Measurements from ENCODE around the gene ZNF474.

The ZNF474 gene

GRCh38 chr5:122183098-122183787 is 53.9 kb downstream of the ZNF474 start:
- DNase-seq = no peak

GRCh38 chr5:122183788-122184170 is 54.4 kb downstream of the ZNF474 start:
- DNase-seq = no peak

GRCh38 chr5:122184676-122185255 is 55.4 kb downstream of the ZNF474 start:
- DNase-seq = no peak

GRCh38 chr5:122187426-122187825 is 58.1 kb downstream of the ZNF474 start:
- no peak for DNase-seq

- DNase-seq = no peak
Measured at GRCh38 chr5:122190156-122190555, 60.8 kb downstream of the ZNF474 start.

GRCh38 chr5:122192497-122193496 is 63.5 kb downstream of the ZNF474 start:
- DNase-seq = no peak

- DNase-seq = no peak
Measured at GRCh38 chr5:122195802-122196394, 66.6 kb downstream of the ZNF474 start.

- no peak for DNase-seq
Measured at GRCh38 chr5:122199146-122199545, 69.8 kb downstream of the ZNF474 start.

- DNase-seq = no peak
Measured at GRCh38 chr5:122200450-122200849, 71.1 kb downstream of the ZNF474 start.

GRCh38 chr5:122200865-122201264 is 71.5 kb downstream of the ZNF474 start:
- DNase-seq = no peak

GRCh38 chr5:122201365-122201764 is 72.0 kb downstream of the ZNF474 start:
- no peak for DNase-seq

GRCh38 chr5:122202952-122203351 is 73.6 kb downstream of the ZNF474 start:
- no peak for DNase-seq

Data from activated T-cell treated with anti-CD3 and anti-CD28 coated beads for 4 hours (primary cell).